Mucosa of descending colon (tissue), 3 donors: Measurements from ENCODE around the gene TEX51. TPM values are rescaled to one million over a fixed set of nuclear protein-coding genes. Genes with fewer than 3 reads are reported as not detected.

ENCODE experiments used
- ATAC-seq: fragments of 200-7000 bp; cut with Tn5 transposase; one replicate; pipeline ENCODE4 v1.9.1; 2020; ENCODE audit warnings: mild to moderate bottlenecking, moderate library complexity
- DNase-seq, 3 donors: peaks; one replicate each; pipeline ENCODE4 v3.0.0-alpha.2; 2020
- H3K36me3 ChIP-seq: fragments of 200-600 bp; one replicate; pipeline ENCODE4 v1.8.0; 2021; ENCODE audit warnings: low read depth, mild to moderate bottlenecking
- H3K4me1 ChIP-seq: fragments of 200-600 bp; one replicate; pipeline ENCODE4 v1.8.0; 2021; ENCODE audit warnings: low read depth, mild to moderate bottlenecking
- H3K4me3 ChIP-seq: fragments of 200-600 bp; one replicate; pipeline ENCODE4 v1.8.0; 2021; ENCODE audit warnings: mild to moderate bottlenecking
- H3K9me3 ChIP-seq: fragments of 200-600 bp; one replicate; pipeline ENCODE4 v1.8.0; 2021; ENCODE audit warnings: mild to moderate bottlenecking
- intact Hi-C, 2 donors: fragments of 100-400 bp; cut with DNase I in 1 of 2; cut with micrococcal nuclease in 1 of 2; formaldehyde crosslinking; loops; one replicate each; pipeline versions ENCODE4 v1.11.0 to v1.11.1; 2022; cut with DNase I, micrococcal nuclease
- total RNA-seq, 3 donors: library from RNA; stranded (reverse); fragmentation: NEBNext Ultra II Directional in 2 of 3; extraction: Animal tissue kit (Norgen Biotek cat#: 25700) in 2 of 3; gene quantifications; one replicate each; pipeline versions ENCODE4 v1.2.1 to v1.2.4, GENCODE V29; 2021 to 2023
- TF ChIP-seq, protein P1 (sequence below): fragments of 200-600 bp; IDR thresholded peaks from one replicate; pipeline ENCODE4 v1.8.0; 2022; ENCODE audit warnings: antibody characterized with exemption, mild to moderate bottlenecking
- donor health status: DM: no; HTN: no; CAD: no; lungs with moderate emphysema.
- donor health status: DM: no; HTN: no; CAD: no.
- donor health status: DM: no; HTN: yes; CAD: no.

TEX51 gene
- total RNA-seq, 3 donors from 2014 or later, result not detected

DNA sequence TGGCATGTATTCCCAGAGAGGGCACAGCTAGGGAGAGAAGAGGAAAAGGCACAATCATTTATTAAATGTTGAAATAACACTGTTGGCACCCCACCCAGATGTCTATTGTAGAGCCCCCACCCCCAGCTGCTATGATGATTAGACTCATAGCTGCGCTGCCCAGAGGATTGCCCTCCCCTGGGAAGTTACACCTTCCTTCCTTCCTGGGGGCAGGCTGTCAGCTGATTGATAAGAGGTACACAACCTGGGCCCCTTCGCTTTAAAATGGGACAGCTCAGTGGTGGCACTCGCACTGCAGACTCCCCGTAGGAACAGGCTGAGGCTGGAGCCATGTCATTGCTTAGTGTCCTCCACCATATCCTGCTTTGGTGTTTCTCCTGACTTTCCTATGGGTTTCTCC is 18.1 kb downstream of the TEX51 start:
- no peaks in the 10 kb centered on the region for H3K4me1 ChIP-seq
- DNase-seq (no peak), ATAC-seq (no peak)
- no peaks in the 10 kb centered on the region for H3K36me3 ChIP-seq
- intact Hi-C loops, result no loop called here
- no peaks in the 10 kb centered on the region for H3K9me3 ChIP-seq
- TF ChIP-seq, protein P1, sequence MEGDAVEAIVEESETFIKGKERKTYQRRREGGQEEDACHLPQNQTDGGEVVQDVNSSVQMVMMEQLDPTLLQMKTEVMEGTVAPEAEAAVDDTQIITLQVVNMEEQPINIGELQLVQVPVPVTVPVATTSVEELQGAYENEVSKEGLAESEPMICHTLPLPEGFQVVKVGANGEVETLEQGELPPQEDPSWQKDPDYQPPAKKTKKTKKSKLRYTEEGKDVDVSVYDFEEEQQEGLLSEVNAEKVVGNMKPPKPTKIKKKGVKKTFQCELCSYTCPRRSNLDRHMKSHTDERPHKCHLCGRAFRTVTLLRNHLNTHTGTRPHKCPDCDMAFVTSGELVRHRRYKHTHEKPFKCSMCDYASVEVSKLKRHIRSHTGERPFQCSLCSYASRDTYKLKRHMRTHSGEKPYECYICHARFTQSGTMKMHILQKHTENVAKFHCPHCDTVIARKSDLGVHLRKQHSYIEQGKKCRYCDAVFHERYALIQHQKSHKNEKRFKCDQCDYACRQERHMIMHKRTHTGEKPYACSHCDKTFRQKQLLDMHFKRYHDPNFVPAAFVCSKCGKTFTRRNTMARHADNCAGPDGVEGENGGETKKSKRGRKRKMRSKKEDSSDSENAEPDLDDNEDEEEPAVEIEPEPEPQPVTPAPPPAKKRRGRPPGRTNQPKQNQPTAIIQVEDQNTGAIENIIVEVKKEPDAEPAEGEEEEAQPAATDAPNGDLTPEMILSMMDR, result no peak
- no peak overlapping the region for H3K4me3 ChIP-seq

GRCh38 chr2:126921066-126921465 is 22.4 kb downstream of the TEX51 start:
- DNase-seq, result no peak
- Histone ChIP-seq H3K4me1 (no peaks in the 10 kb centered on the region), H3K9me3 (no peaks in the 10 kb centered on the region), H3K36me3 (no peaks in the 10 kb centered on the region), H3K4me3 (no peak overlapping the region)
- no peak for ATAC-seq
- intact Hi-C loops, result no loop called here
- TF ChIP-seq, protein P1, result no peak

DNA sequence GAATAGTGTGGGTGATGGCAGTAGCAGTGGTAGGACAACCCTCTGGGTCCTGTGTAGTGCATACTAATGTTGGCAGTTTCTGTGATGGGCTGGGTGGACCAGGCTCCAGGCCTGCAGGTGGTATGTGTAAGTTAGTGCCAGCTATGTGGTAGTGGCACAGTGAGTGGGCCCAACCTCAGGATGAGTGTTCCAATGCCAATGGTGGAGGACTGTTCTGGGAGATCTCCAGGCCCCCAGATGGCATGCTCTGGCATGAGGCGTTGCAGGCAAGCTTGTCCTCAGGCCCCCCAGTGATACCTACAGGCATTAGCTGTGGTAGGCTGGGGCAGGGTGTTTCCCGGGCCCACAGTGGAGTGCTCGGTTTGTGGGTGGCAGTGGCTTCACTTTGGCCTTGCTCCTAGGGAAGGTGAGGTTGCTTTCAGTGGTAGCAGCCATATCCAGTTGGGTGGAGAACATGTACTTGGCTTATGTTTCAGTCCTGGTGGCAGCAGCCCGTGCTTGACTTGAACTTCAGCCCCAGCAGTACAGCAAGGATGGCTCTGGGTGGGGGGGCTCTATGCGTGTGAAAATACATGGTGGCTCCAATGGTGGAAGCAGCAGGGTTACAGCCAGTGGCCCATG is 32.4 kb downstream of the TEX51 start:
- intact Hi-C loops, result no loop called here
- Histone ChIP-seq H3K36me3 (no peaks in the 10 kb centered on the region), H3K4me1 (no peaks in the 10 kb centered on the region), H3K4me3 (no peak overlapping the region), H3K9me3 (no peaks in the 10 kb centered on the region)
- no peak for DNase-seq
- no peak for ATAC-seq
- TF ChIP-seq, protein P1, result no peak

GRCh38 chr2:126932529-126932928 is 33.8 kb downstream of the TEX51 start:
- H3K4me3 ChIP-seq, result no peak overlapping the region
- no peak for DNase-seq
- ATAC-seq, result peak; percentile 93
- H3K36me3 ChIP-seq, result no peaks in the 10 kb centered on the region
- intact Hi-C loops, result no loop called here
- H3K9me3 ChIP-seq, result no peaks in the 10 kb centered on the region
- no peaks in the 10 kb centered on the region for H3K4me1 ChIP-seq
- TF ChIP-seq, protein P1, result no peak

DNA sequence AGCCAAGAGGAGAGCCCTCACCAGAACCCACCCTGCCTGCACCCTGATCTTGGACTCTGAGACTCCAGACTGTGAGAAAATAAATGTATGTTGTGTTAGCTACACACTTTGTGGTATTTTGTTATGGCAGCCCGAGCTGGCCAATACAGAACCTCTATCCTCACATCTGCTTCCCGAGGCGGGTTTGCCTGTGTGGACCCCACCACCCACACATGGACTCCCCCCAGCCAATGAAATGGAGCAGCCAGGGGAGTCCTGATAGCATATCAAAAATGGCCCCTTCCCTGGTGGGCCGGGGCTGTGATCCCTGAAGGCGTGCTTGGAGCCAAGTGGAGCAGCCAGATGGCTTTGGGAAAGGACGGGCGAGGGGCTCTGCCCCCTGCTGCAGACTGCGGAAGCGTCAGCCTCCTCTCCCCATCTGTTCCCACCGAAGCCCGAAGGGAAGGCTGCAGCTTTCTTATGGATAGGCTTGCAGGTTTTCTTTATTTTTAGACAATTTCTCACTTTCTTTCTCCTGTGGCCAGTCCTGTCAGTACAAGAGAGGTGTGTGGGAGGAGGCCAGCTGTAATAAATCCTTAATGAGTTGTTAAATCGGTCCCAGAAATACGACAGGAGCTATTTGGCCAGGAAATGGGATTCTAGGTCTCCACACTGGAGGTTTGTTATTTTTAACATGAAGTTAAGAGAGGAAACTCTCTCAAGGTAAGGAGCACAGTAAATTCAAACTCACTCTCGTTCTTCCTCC is 34.4 kb downstream of the TEX51 start:
- no peak overlapping the region for H3K4me3 ChIP-seq
- ATAC-seq, result no peak
- no peak for DNase-seq
- no peaks in the 10 kb centered on the region for H3K36me3 ChIP-seq
- H3K9me3 ChIP-seq, result no peaks in the 10 kb centered on the region
- intact Hi-C loops, result no loop called here
- TF ChIP-seq, protein P1, result no peak
- no peaks in the 10 kb centered on the region for H3K4me1 ChIP-seq
